Amygdala (tissue), 56 donors: ENCODE results near the gene RERE.

Experiments
- DNase-seq, 56 donors: peaks; one replicate each; lab custom pipeline; 2025; lab: John Stamatoyannopoulos, UW

The RERE gene

GRCh38 chr1:8406960-8407359 is 410.5 kb downstream of the RERE start:
- DNase-seq, result no peak

- no peak for DNase-seq
Observed at GRCh38 chr1:8406011-8406410, 411.4 kb downstream of the RERE start.

- no peak for DNase-seq
Observed at GRCh38 chr1:8404460-8405370, 412.7 kb downstream of the RERE start.

GRCh38 chr1:8402109-8402710 is 415.2 kb downstream of the RERE start:
- no peak for DNase-seq

- DNase-seq, result no peak
Observed at GRCh38 chr1:8398677-8399076, 418.8 kb downstream of the RERE start.

GRCh38 chr1:8398086-8398485 is 419.4 kb downstream of the RERE start:
- no peak for DNase-seq

GRCh38 chr1:8397511-8397910 is 419.9 kb downstream of the RERE start:
- DNase-seq, result no peak

GRCh38 chr1:8396786-8397406 is 420.5 kb downstream of the RERE start:
- DNase-seq, result no peak

GRCh38 chr1:8396083-8396785 is 421.2 kb downstream of the RERE start:
- no peak for DNase-seq

GRCh38 chr1:8395433-8395866 is 422.0 kb downstream of the RERE start:
- DNase-seq, result no peak

- DNase-seq, result no peak
Observed at GRCh38 chr1:8394456-8395321, 422.8 kb downstream of the RERE start.

GRCh38 chr1:8392522-8392921 is 424.9 kb downstream of the RERE start:
- no peak for DNase-seq

- no peak for DNase-seq
Observed at GRCh38 chr1:8390707-8391106, 426.7 kb downstream of the RERE start.

- no peak for DNase-seq
Observed at GRCh38 chr1:8389958-8390535, 427.4 kb downstream of the RERE start.

GRCh38 chr1:8388732-8389562 is 428.5 kb downstream of the RERE start:
- no peak for DNase-seq

GRCh38 chr1:8386247-8386646 is 431.2 kb downstream of the RERE start:
- no peak for DNase-seq

GRCh38 chr1:8384577-8384976 is 432.9 kb downstream of the RERE start:
- peak in 11 of 56 donors; percentile 24 to 59 (median 37) for DNase-seq

GRCh38 chr1:8384088-8384487 is 433.4 kb downstream of the RERE start:
- no peak for DNase-seq
